ENCODE data around the gene ZHX3. TPM values are rescaled to one million over a fixed set of nuclear protein-coding genes. Genes with fewer than 3 reads are reported as not detected.
A peak's percentile ranks its signal among the peaks of the same experiment; 100 is the strongest.

The ZHX3 gene
- total RNA-seq, 4 donors from 2014 or later, result 89.3 to 173 (median 156) TPM

DNA sequence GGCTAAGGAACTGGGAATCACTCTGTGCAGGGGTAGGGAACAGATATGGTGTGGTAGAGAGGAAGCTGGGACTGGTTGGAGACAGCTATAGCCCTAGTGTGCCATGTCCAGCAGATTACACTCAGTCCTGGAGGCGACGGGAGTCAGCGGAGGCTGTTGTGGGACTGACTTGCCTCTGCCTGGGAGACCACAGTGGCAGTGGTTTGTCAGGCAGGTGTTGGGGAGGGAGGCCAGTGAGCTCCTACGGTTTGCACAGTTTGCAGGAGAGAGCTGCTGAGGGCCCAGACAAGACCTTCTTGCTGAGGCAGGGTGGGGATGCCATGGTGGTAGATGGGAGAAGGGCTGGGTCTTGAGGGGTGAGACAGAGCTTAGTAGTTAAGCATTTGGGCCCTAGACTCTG is 175.3 kb downstream of the ZHX3 start:
- intact Hi-C loops (cut with DNase I), result loop anchor here (10.0 kb wide), 1 partner anchor 263 kb away; no protein-coding TSS in a partner anchor
- H3K27ac ChIP-seq (replicated peaks in 1 of 4), result peak overlapping the region; percentile 50 to 97 (median 84)
- peaks cover 0 to 6% (median 3%) of the 10 kb centered on the region in 4 donors for H3K36me3 ChIP-seq
- TF ChIP-seq EP300 (IDR thresholded peaks at IDR 0.05), result no peak
- TF ChIP-seq, protein P1, sequence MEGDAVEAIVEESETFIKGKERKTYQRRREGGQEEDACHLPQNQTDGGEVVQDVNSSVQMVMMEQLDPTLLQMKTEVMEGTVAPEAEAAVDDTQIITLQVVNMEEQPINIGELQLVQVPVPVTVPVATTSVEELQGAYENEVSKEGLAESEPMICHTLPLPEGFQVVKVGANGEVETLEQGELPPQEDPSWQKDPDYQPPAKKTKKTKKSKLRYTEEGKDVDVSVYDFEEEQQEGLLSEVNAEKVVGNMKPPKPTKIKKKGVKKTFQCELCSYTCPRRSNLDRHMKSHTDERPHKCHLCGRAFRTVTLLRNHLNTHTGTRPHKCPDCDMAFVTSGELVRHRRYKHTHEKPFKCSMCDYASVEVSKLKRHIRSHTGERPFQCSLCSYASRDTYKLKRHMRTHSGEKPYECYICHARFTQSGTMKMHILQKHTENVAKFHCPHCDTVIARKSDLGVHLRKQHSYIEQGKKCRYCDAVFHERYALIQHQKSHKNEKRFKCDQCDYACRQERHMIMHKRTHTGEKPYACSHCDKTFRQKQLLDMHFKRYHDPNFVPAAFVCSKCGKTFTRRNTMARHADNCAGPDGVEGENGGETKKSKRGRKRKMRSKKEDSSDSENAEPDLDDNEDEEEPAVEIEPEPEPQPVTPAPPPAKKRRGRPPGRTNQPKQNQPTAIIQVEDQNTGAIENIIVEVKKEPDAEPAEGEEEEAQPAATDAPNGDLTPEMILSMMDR (IDR thresholded peaks at IDR 0.05), result no peak
- TF ChIP-seq POLR2A (IDR thresholded peaks at IDR 0.05; ENCODE audit: low read depth), result no peak
- TF ChIP-seq POLR2AphosphoS5 (IDR thresholded peaks at IDR 0.05), result no peak
- no peaks in the 10 kb centered on the region for H3K27me3 ChIP-seq
- no peak for DNase-seq (ENCODE audit: extremely low spot score)
- no peak overlapping the region for H3K4me3 ChIP-seq
- WGBS, result 76% methylated on average over 4 of the region's 4 CpGs
- no peaks in the 10 kb centered on the region for H3K9me3 ChIP-seq
- H3K4me1 ChIP-seq, result peaks cover 82 to 95% (median 94%) of the 10 kb centered on the region in 4 donors

DNA sequence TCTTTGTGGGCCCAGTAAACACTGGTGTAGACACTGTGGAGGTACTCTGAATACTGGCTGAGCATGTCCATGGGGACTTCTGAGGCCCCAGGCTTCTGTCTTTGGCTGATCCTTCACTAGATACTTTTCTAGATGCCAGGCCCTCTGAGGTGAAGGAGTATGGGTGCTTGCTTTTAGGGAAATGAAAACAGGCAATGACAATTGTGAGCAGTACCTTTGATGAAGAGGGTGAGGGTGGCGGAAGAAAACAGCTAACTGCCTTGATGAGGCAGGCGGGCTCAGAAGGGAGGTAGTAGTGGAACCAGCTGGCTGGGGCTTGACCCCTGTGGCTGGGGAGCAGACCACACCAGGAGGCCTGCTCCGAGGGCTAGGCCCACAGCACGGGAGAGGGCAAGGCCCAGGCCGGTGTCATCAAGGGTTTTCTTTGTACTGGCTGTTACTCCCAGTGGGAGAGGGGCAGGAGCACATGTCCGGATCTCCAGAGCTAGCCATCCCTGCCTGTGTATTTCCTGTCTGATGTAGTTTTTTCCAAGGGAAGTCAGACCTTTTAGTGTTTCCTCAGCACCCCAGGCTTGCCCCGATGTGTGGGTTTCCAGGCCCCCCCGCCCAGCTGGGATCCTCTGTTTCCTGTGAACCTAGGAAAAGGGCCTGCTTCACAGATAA is 176.2 kb downstream of the ZHX3 start:
- no peak for DNase-seq (ENCODE audit: extremely low spot score)
- intact Hi-C loops (cut with DNase I), result loop anchor here (10.0 kb wide), 1 partner anchor 264 kb away; no protein-coding TSS in a partner anchor
- no peaks in the 10 kb centered on the region for H3K9me3 ChIP-seq
- H3K27me3 ChIP-seq, result no peaks in the 10 kb centered on the region
- peak overlapping the region in 1 of 4 donors; percentile 1 for H3K4me3 ChIP-seq
- H3K27ac ChIP-seq (replicated peaks in 1 of 4), result peak overlapping the region; percentile 72 to 97 (median 96)
- peaks cover 0 to 6% (median 3%) of the 10 kb centered on the region in 4 donors for H3K36me3 ChIP-seq
- peaks cover 73 to 90% (median 88%) of the 10 kb centered on the region in 4 donors for H3K4me1 ChIP-seq
- TF ChIP-seq POLR2A (IDR thresholded peaks at IDR 0.05; ENCODE audit: low read depth) (no peak), EP300 (IDR thresholded peaks at IDR 0.05) (no peak), POLR2AphosphoS5 (IDR thresholded peaks at IDR 0.05) (peak; percentile 67 to 73)
- TF ChIP-seq, protein P1 (IDR thresholded peaks at IDR 0.05), result no peak
- WGBS, result 54% methylated on average over 6 of the region's 8 CpGs

DNA sequence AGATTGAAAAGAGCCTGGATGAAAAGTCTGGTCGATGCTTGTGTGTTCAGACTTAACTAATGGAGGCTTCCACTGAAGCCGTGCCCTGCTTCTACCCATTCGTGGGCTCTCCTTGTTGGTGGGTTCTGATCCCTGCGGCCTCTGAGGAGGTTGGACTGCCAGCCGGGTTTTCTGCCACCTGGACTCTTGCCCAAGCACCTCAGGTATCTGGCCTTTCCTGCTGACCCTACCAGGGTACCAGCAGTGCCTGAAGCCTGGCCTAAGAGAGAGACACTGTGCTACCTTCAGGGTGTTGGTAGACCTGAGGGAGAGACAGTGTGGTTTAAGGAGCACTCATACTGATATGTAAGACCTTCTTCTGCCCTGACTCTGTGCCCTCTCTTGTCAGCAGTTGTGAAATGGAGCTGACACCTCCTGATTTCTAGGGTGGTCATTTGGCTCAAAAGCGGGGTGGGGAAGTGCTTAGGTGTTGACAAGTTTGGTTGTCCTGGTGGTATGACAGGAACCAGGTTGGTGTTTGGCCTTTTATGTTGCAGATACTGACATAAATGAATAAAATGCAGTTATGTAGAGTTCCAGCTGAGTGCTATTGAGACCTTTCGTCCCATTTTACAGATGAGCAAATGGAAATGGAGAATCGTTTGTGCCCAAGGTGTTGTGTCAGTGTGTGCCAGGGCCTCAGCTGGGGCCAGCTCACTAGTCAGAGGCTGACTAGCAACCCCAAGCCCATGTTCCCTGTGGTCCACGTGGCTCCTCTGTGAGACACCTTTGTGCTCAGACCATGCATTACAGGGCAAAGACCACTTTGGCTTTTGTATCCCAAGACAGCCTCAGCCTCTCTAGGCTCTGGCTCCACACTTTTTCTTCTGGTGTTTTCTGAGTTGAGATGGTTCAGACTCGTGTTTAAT is 177.1 kb downstream of the ZHX3 start:
- peak overlapping the region in 3 of 4 donors; percentile 1 to 90 (median 5) for H3K4me3 ChIP-seq
- DNase-seq (ENCODE audit: extremely low spot score), result no peak
- peaks cover 0 to 6% (median 3%) of the 10 kb centered on the region in 4 donors for H3K36me3 ChIP-seq
- intact Hi-C loops (cut with DNase I), result loop anchor here (10.0 kb wide), 1 partner anchor 264 kb away; no protein-coding TSS in a partner anchor
- WGBS, result 70% methylated on average over 10 of the region's 10 CpGs
- peaks cover 67 to 90% (median 88%) of the 10 kb centered on the region in 4 donors for H3K4me1 ChIP-seq
- no peaks in the 10 kb centered on the region for H3K27me3 ChIP-seq
- TF ChIP-seq, protein P1 (IDR thresholded peaks at IDR 0.05), result no peak
- H3K27ac ChIP-seq (replicated peaks in 1 of 4), result peak overlapping the region; percentile 72 to 97 (median 96)
- no peaks in the 10 kb centered on the region for H3K9me3 ChIP-seq

DNA sequence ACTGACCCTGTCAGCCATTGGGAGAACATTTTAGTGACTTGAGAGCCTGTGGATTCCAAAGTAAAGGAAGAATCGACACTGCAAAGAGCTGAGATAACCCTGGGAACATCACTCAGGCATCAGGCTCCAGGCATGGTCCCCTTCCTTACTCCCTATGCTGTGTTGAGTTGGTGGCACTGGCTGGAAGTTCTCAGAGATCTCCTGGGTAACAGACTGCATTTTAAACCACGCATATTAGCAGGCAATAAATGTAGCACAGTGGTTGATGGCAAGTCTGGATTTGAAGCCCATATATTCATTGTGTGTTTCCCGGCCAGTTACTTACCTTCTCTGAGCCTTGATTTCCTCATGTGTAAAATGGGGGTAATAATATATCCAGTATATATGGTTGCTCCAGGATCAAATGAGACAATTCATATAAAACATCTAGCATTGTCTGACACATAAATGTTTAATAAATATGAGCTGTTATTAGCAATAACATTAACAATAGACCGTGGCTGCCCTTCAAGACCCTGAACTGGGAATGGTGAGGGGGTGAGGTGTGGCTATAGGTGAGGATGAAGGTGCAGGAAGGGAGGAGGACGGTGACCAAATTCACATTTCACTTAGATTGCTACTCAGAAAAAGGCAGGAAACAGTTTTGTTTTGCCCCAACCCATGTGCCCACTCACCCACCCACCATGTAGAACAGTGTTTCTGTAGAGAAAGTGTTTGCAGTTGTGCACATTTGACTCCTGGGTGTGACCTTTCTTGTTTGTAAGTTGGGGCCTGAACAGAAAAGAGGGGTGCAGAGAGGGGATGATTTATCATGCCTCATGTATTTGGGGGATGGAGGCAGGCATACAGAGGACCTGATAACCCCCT is 178.1 kb downstream of the ZHX3 start:
- Histone ChIP-seq H3K4me1 (peaks cover 57 to 85% (median 82%) of the 10 kb centered on the region in 4 donors), H3K36me3 (peaks cover 0 to 4% (median 2%) of the 10 kb centered on the region in 4 donors), H3K4me3 (peak overlapping the region; percentile 79 to 93 (median 90)), H3K27me3 (no peaks in the 10 kb centered on the region), H3K9me3 (no peaks in the 10 kb centered on the region), H3K27ac (replicated peaks in 1 of 4) (peak overlapping the region; percentile 95 to 97 (median 96))
- no peak for TF ChIP-seq POLR2A (IDR thresholded peaks at IDR 0.05; ENCODE audit: low read depth)
- TF ChIP-seq, protein P1 (IDR thresholded peaks at IDR 0.05), result no peak
- no peak for TF ChIP-seq POLR2AphosphoS5 (IDR thresholded peaks at IDR 0.05)
- TF ChIP-seq EP300 (IDR thresholded peaks at IDR 0.05), result no peak
- intact Hi-C loops (cut with DNase I), result loop anchor here (5.0 to 10.0 kb wide), 3 partner anchors 33 to 265 kb away; partner anchors contain the start of gene LPIN3
- no peak for DNase-seq (ENCODE audit: extremely low spot score)
- WGBS, result 63% methylated on average over 5 of the region's 5 CpGs

All from esophagus muscularis mucosa (tissue), 4 donors.